GM18502 (cell line): ENCODE measurements around the gene EXOC3L2.
"Not testable (repeated sequence)": the region's sequence is repeated elsewhere in the genome, so short reads cannot be mapped to it uniquely, and the experiment has no call there.

ENCODE experiments used
- ATAC-seq: cut with Tn5 transposase; IDR thresholded peaks from one replicate; pipeline ENCODE4 v1.9.1; 2021; ENCODE audit warnings: mild to moderate bottlenecking; ENCODE audit not compliant: unreplicated experiment, poor library complexity

The EXOC3L2 gene

GRCh38 chr19:45245334-45245787 is at the start of gene EXOC3L2:
Gene EXOC3L2 (minus strand): TSS chr19:45245407. CDS start chr19:45239045, 6,362 bp downstream.
- ATAC-seq: no peak

GRCh38 chr19:45294291-45295029 is 49.3 kb upstream of the EXOC3L2 start:
- ATAC-seq: no peak

GRCh38 chr19:45293682-45294081 is 48.5 kb upstream of the EXOC3L2 start:
- no peak for ATAC-seq

GRCh38 chr19:45291834-45292233 is 46.6 kb upstream of the EXOC3L2 start:
- no peak for ATAC-seq

- ATAC-seq: no peak
These were observed 45.2 kb upstream of the EXOC3L2 start for GRCh38 chr19:45290381-45290931.

GRCh38 chr19:45283443-45284033 is 38.3 kb upstream of the EXOC3L2 start:
- no peak for ATAC-seq

GRCh38 chr19:45280471-45280961 is 35.3 kb upstream of the EXOC3L2 start:
- ATAC-seq: no peak

GRCh38 chr19:45279587-45280192 is 34.5 kb upstream of the EXOC3L2 start:
- no peak for ATAC-seq

- ATAC-seq: no peak
These were observed 32.9 kb upstream of the EXOC3L2 start for GRCh38 chr19:45278087-45278486.

GRCh38 chr19:45276284-45276687 is 31.1 kb upstream of the EXOC3L2 start:
- no peak for ATAC-seq

- ATAC-seq: no peak
These were observed 30.3 kb upstream of the EXOC3L2 start for GRCh38 chr19:45275370-45275971.

- no peak for ATAC-seq
These were observed 28.3 kb upstream of the EXOC3L2 start for GRCh38 chr19:45273521-45273855.

GRCh38 chr19:45271735-45272108 is 26.5 kb upstream of the EXOC3L2 start:
- no peak for ATAC-seq

GRCh38 chr19:45271098-45271734 is 26.0 kb upstream of the EXOC3L2 start:
- no peak for ATAC-seq

GRCh38 chr19:45269939-45270338 is 24.7 kb upstream of the EXOC3L2 start:
- ATAC-seq: not testable (repeated sequence)

GRCh38 chr19:45267296-45267695 is 22.1 kb upstream of the EXOC3L2 start:
- ATAC-seq: no peak

- no peak for ATAC-seq
These were observed 20.2 kb upstream of the EXOC3L2 start for GRCh38 chr19:45265375-45265774.

- ATAC-seq: no peak
These were observed 19.6 kb upstream of the EXOC3L2 start for GRCh38 chr19:45264781-45265317.

GRCh38 chr19:45263013-45263412 is 17.8 kb upstream of the EXOC3L2 start:
- ATAC-seq: no peak

GRCh38 chr19:45262570-45262969 is 17.4 kb upstream of the EXOC3L2 start:
- ATAC-seq: no peak
